Gastrocnemius medialis (tissue), 4 donors: ENCODE data around the gene MFRP. TPM values are rescaled to one million over a fixed set of nuclear protein-coding genes. Genes with fewer than 3 reads are reported as not detected.

ENCODE experiments used
- ATAC-seq, 2 donors: fragments of 150-250 bp; one replicate each; pipeline ENCODE4 v1.9.1; 2016
- DNase-seq, 2 donors: peaks; one replicate each; pipeline ENCODE4 v3.0.0-alpha.2; 2019
- H3K27ac ChIP-seq, 4 donors: fragments of 200-600 bp; sonication (generic); 1 replicate in 1 of 4; 2 replicates in 3 of 4; pipeline ENCODE4 v1.5.1; 2016 to 2018; ENCODE audit warnings: mild to moderate bottlenecking in 2 of 4, moderate library complexity in 1 of 4
- H3K27me3 ChIP-seq, 3 donors: fragments of 200-600 bp; sonication (generic) in 2 of 3; 1 replicate in 1 of 3; 2 replicates in 2 of 3; pipeline versions ENCODE4 v1.5.1 to v1.6.0; 2016 to 2019; ENCODE audit warnings: mild to moderate bottlenecking in 1 of 3, moderate library complexity in 1 of 3
- H3K36me3 ChIP-seq, 2 donors: fragments of 200-600 bp; sonication (generic) in 1 of 2; one replicate each; pipeline ENCODE4 v1.5.1; 2017 to 2018
- H3K4me1 ChIP-seq, 2 donors: fragments of 200-600 bp; sonication (generic) in 1 of 2; one replicate each; pipeline ENCODE4 v1.5.1; 2016 to 2017; ENCODE audit warnings: mild to moderate bottlenecking in 2 of 2
- H3K4me3 ChIP-seq, 4 donors: fragments of 200-600 bp; sonication (generic) in 3 of 4; 1 replicate in 1 of 4; 2 replicates in 3 of 4; pipeline ENCODE4 v1.5.1; 2016 to 2019; ENCODE audit warnings: mild to moderate bottlenecking in 2 of 4
- H3K9me3 ChIP-seq, 3 donors: fragments of 200-600 bp; sonication (generic) in 2 of 3; 1 replicate in 1 of 3; 2 replicates in 2 of 3; pipeline ENCODE4 v1.5.1; 2016 to 2019
- POLR2A ChIP-seq, 2 donors: fragments of 450-650 bp; IDR thresholded peaks; one replicate each; pipeline ENCODE4 v1.6.1; 2017; ENCODE audit warnings: antibody characterized with exemption in 2 of 2, mild to moderate bottlenecking in 2 of 2, moderate library complexity in 2 of 2
- in situ Hi-C, 4 donors: fragments of 200-750 bp; cut with MboI; loops; one replicate each; pipeline versions ENCODE4 v1.15.0 to v1.8.0; 2017; ENCODE audit warnings: low sequenced_read_pairs in 4 of 4
- intact Hi-C: fragments of 100-400 bp; cut with DNase I; formaldehyde crosslinking; loops from one replicate; pipeline ENCODE4 v1.15.1; 2023; ENCODE audit warnings: low total_unique reads
- total RNA-seq, 4 donors: library from RNA; depleted of rRNA; stranded (reverse); fragments of >200 nt; gene quantifications; one replicate each; pipeline versions ENCODE4 v1.1.0 to v1.2.3, GENCODE V29; 2016
- TF ChIP-seq, protein P1 (sequence below), 5 experiments: fragments of 450-650 bp in 3 of 5; fragments of 200-600 bp in 2 of 5; sonication (generic) in 2 of 5; IDR thresholded peaks in 4 of 5; conservative IDR thresholded peaks in 1 of 5; 1 replicate in 4 of 5; 2 replicates in 1 of 5; pipeline ENCODE4 v1.5.1; 2016 to 2019; ENCODE audit warnings: antibody characterized with exemption in 5 of 5, mild to moderate bottlenecking in 3 of 5, moderate library complexity in 3 of 5

MFRP gene
- total RNA-seq, 4 donors from 2014 or later, result not detected

DNA sequence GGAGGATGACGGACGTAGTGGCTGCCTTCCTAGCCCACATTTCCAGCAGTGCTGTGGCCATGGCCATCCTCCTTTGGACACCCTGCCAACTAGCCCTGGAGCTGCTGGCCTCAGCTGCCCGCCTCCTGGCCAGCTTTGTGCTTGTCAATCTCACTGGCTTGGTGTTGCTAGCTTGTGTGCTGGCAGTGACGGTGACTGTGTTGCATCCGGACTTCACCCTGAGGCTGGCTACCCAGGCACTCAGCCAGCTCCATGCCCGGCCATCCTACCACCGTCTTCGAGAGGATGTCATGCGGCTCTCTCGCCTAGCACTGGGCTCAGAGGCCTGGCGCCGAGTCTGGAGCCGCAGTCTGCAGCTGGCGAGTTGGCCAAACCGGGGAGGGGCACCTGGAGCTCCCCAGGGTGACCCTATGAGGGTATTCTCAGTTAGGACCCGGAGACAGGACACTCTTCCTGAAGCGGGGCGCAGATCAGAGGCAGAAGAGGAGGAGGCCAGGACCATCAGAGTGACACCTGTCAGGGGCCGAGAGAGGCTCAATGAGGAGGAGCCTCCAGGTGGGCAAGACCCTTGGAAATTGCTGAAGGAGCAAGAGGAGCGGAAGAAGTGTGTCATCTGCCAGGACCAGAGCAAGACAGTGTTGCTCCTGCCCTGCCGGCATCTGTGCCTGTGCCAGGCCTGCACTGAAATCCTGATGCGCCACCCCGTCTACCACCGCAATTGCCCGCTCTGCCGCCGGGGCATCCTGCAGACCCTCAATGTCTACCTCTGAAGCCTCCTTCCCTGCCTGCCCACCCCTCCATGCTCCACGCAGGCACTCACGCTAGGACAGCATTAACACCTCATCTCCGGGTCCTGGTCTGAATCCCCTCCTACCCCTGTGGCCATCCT, 10.6 kb downstream of the MFRP start:
- DNase-seq (peak; percentile 68 to 86), ATAC-seq (peak; percentile 12 to 26)
- H3K4me3 ChIP-seq, result peak overlapping the region; percentile 80 to 99 (median 93)
- TF ChIP-seq, protein P1, sequence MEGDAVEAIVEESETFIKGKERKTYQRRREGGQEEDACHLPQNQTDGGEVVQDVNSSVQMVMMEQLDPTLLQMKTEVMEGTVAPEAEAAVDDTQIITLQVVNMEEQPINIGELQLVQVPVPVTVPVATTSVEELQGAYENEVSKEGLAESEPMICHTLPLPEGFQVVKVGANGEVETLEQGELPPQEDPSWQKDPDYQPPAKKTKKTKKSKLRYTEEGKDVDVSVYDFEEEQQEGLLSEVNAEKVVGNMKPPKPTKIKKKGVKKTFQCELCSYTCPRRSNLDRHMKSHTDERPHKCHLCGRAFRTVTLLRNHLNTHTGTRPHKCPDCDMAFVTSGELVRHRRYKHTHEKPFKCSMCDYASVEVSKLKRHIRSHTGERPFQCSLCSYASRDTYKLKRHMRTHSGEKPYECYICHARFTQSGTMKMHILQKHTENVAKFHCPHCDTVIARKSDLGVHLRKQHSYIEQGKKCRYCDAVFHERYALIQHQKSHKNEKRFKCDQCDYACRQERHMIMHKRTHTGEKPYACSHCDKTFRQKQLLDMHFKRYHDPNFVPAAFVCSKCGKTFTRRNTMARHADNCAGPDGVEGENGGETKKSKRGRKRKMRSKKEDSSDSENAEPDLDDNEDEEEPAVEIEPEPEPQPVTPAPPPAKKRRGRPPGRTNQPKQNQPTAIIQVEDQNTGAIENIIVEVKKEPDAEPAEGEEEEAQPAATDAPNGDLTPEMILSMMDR (IDR thresholded peaks at IDR 0.05 in 4 of 5, conservative IDR thresholded peaks at IDR 0.05 in 1 of 5), result no peak
- TF ChIP-seq POLR2A (IDR thresholded peaks at IDR 0.05), result peak in 1 of 2 donors; percentile 25
- in situ Hi-C loops, result loop anchor here in 2 of 4 donors (10.0 kb wide), 2 partner anchors 139 to 141 kb away; no protein-coding TSS in a partner anchor
- no peaks in the 10 kb centered on the region for H3K36me3 ChIP-seq
- H3K4me1 ChIP-seq, result peaks cover 39 to 50% of the 10 kb centered on the region in 2 donors
- no peaks in the 10 kb centered on the region for H3K9me3 ChIP-seq
- peaks cover 4 to 7% (median 7%) of the 10 kb centered on the region in 3 donors for H3K27me3 ChIP-seq
- intact Hi-C loops, result loop anchor here (2.0 to 5.0 kb wide), 3 partner anchors 45 to 234 kb away; partner anchors contain the start of genes CBL, DPAGT1 and USP2
- peak overlapping the region; percentile 91 to 98 (median 96) for H3K27ac ChIP-seq

DNA sequence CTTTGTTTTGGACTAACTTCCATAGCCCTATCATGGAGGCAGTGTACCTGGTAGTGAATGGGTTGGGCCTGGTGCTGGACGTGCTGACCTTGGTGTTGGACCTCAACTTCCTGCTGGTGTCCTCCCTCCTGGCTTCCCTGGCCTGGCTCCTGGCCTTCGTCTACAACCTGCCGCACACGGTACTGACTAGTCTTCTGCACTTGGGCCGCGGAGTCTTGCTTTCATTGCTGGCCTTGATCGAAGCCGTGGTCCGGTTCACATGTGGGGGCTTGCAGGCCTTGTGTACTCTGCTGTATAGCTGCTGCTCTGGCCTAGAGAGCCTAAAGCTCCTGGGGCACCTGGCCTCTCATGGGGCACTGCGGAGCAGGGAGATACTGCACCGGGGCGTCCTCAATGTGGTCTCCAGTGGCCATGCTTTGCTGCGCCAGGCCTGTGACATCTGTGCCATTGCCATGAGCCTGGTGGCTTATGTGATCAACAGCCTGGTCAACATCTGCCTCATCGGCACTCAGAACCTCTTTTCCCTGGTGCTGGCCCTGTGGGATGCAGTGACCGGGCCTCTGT, 11.3 kb downstream of the MFRP start:
- in situ Hi-C loops, result loop anchor here in 2 of 4 donors (10.0 kb wide), 2 partner anchors 140 kb away; no protein-coding TSS in a partner anchor
- Histone ChIP-seq H3K4me1 (peaks cover 35 to 42% of the 10 kb centered on the region in 2 donors), H3K27me3 (no peaks in the 10 kb centered on the region), H3K27ac (peak overlapping the region; percentile 91 to 98 (median 96)), H3K9me3 (no peaks in the 10 kb centered on the region), H3K4me3 (peak overlapping the region; percentile 80 to 99 (median 93)), H3K36me3 (no peaks in the 10 kb centered on the region)
- TF ChIP-seq, protein P1 (IDR thresholded peaks at IDR 0.05 in 4 of 5, conservative IDR thresholded peaks at IDR 0.05 in 1 of 5), result no peak
- no peak for ATAC-seq
- peak in 1 of 2 donors; percentile 14 for DNase-seq
- intact Hi-C loops, result loop anchor here (2.0 to 5.0 kb wide), 3 partner anchors 46 to 233 kb away; partner anchors contain the start of genes CBL, DPAGT1 and USP2

DNA sequence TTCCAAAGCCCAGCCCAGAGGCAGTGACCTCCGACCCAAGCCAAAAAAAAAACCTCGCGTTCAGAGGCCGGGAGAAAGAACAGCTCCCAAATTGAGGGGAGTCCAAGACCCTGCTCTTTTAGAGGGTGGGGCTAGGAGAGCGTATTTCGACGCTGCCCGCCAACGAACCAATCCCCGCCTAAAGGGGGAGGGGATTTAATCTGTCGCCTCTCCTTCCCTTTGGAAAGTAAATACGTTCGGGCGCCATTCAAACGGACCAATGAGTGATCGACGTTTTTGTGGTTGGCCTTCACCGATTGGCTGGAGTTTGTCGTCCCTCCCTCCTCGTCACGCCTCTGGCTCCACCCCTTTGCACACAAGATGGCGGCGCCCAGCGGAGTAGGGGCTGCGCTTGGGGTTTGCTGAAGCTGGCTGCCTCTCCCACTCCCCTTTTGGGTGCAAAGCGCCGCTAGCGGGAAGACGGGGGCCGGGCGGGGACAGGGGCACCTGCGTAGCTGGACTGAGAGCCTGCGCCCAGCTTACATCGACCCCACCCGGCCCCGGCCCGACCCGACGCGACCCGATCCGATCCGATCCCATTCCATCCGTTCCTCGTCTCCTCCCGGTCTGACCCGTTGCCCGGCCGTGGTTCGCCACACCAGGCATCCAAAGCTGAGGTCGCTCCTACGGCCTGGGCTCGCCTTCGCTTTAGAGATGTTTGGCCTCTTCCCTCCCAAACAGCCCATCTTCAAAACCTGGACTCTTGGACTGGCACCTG, 12.2 kb downstream of the MFRP start, which contains the start of gene RNF26:
TSS of gene RNF26 (plus strand) at position 354 of the 757 bp plus-strand sequence. CDS start 596 bp downstream, outside the sequence.
- intact Hi-C loops (loop anchor here (2.0 kb wide), 1 partner anchor 46 kb away; the partner anchor contains the start of gene USP2), in situ Hi-C loops (loop anchor here in 2 of 4 donors (5.0 to 10.0 kb wide), 3 partner anchors 132 to 140 kb away; no protein-coding TSS in a partner anchor)
- H3K4me3 ChIP-seq, result peak within 1 kb of the TSS; percentile 80 to 99 (median 93)
- peak within 1 kb of the TSS; percentile 91 to 98 (median 96) for H3K27ac ChIP-seq
- H3K27me3 ChIP-seq, result no peaks in the 10 kb centered on the region
- peaks cover 32 to 38% of the 10 kb centered on the region in 2 donors for H3K4me1 ChIP-seq
- DNase-seq (peak; percentile 98), ATAC-seq (peak; percentile 97 to 98)
- peak; percentile 85 to 86 for TF ChIP-seq POLR2A (IDR thresholded peaks at IDR 0.05)
- TF ChIP-seq, protein P1 (IDR thresholded peaks at IDR 0.05 in 4 of 5, conservative IDR thresholded peaks at IDR 0.05 in 1 of 5), result no peak
- no peaks in the 10 kb centered on the region for H3K9me3 ChIP-seq
- H3K36me3 ChIP-seq, result no peaks in the 10 kb centered on the region

DNA sequence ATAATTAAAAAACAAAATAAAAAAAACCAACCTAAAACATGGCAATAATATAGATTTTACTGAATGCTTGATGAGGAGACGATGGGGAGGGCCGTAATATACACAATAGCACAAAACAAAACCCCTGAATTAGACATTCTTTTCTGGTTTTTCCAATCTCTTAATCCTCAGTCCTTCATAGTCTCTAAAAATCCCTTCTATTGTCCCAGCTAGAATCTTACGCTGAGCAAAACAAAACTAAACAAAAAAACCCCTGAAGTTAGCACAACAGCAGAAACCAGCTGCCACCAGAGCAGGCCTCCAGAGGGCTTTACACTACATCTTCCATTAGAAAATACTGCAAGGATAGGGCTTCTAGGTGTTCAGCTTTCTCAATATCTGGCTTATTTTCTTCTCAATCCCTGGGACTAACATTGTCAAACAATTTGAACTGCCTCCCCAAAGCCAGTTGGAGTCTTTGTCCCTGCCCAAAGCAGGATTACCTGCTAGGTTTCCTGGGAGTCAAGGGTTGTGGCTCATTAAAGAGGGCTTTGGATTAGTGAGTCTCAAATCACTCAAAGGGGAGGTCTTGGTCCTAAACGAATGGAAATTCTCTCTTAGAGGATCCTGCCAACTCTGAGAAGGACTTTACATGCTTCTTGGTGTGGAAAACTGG, 14.3 kb downstream of the MFRP start:
- no peak overlapping the region for H3K4me3 ChIP-seq
- ATAC-seq, result no peak
- H3K27me3 ChIP-seq, result no peaks in the 10 kb centered on the region
- no peak for DNase-seq
- H3K4me1 ChIP-seq, result peaks cover 13 to 25% of the 10 kb centered on the region in 2 donors
- TF ChIP-seq POLR2A (IDR thresholded peaks at IDR 0.05), result no peak
- TF ChIP-seq, protein P1 (IDR thresholded peaks at IDR 0.05 in 4 of 5, conservative IDR thresholded peaks at IDR 0.05 in 1 of 5), result no peak
- intact Hi-C loops, result no loop called here
- no peaks in the 10 kb centered on the region for H3K9me3 ChIP-seq
- in situ Hi-C loops, result loop anchor here in 2 of 4 donors (5.0 to 10.0 kb wide), 3 partner anchors 130 to 143 kb away; no protein-coding TSS in a partner anchor
- no peak overlapping the region for H3K27ac ChIP-seq
- H3K36me3 ChIP-seq, result no peaks in the 10 kb centered on the region
